HL-60 (cell line): ENCODE data around the gene RCAN1.

Experiments used
- DNase-seq, 2 experiments: peaks; one replicate each; pipeline ENCODE4 v3.0.0-alpha.2; 2010 to 2020; ENCODE audit warnings: low read depth in 1 of 2, low spot score in 1 of 2
- H3K27ac ChIP-seq: fragments of 250-450 bp; sonication (Bioruptor Pico); replicated peaks from 2 replicates; pipeline ENCODE4 v1.5.1; 2020; ENCODE audit warnings: mild to moderate bottlenecking, moderate library complexity
- H3K27me3 ChIP-seq: fragments of 250-450 bp; sonication (Bioruptor Pico); 2 replicates; pipeline ENCODE4 v1.5.1; 2021; ENCODE audit warnings: mild to moderate bottlenecking, moderate library complexity; ENCODE audit not compliant: insufficient read depth, poor library complexity, severe bottlenecking
- H3K4me3 ChIP-seq: replicated peaks from 2 replicates; pipeline ENCODE4 v1.5.1; 2011; ENCODE audit warnings: mild to moderate bottlenecking, control low read depth, low read length; ENCODE audit not compliant: insufficient read depth
- CTCF ChIP-seq: IDR thresholded peaks from one replicate; pipeline ENCODE4 v1.5.1; 2011; ENCODE audit warnings: low read length, control low read depth, inconsistent platforms; ENCODE audit not compliant: insufficient read depth
- GABPA ChIP-seq: IDR thresholded peaks from 2 replicates; pipeline ENCODE4 v1.6.1; 2012; ENCODE audit warnings: low read depth
- POLR2AphosphoS5 ChIP-seq: IDR thresholded peaks from 2 replicates; pipeline ENCODE4 v1.6.1; 2012; ENCODE audit warnings: low read depth
- REST ChIP-seq: IDR thresholded peaks from 2 replicates; pipeline ENCODE4 v1.6.1; 2012; ENCODE audit warnings: low read depth; ENCODE audit not compliant: insufficient replicate concordance
- SPI1 ChIP-seq: IDR thresholded peaks from 2 replicates; pipeline ENCODE4 v1.6.1; 2012; ENCODE audit warnings: low read depth, mild to moderate bottlenecking, borderline replicate concordance

The RCAN1 gene

GRCh38 chr21:34553151-34553952 is 61.6 kb downstream of the RCAN1 start:
- TF ChIP-seq REST (no peak), SPI1 (no peak), POLR2AphosphoS5 (no peak)
- DNase-seq: no peak
- no peak overlapping the region for H3K27ac ChIP-seq
- H3K4me3 ChIP-seq: no peak overlapping the region
- H3K27me3 ChIP-seq: no peaks in the 10 kb centered on the region

- no peak overlapping the region for H3K4me3 ChIP-seq
- DNase-seq: no peak
Observed at GRCh38 chr21:34552360-34553098, 62.4 kb downstream of the RCAN1 start.

GRCh38 chr21:34550182-34550799 is 64.6 kb downstream of the RCAN1 start:
- TF ChIP-seq CTCF (no peak), GABPA (no peak), SPI1 (no peak), POLR2AphosphoS5 (no peak), REST (no peak)
- H3K4me3 ChIP-seq: no peak overlapping the region
- H3K27me3 ChIP-seq: no peaks in the 10 kb centered on the region
- no peak for DNase-seq
- H3K27ac ChIP-seq: no peak overlapping the region

More at GRCh38 chr21:34552360-34553098, 62.4 kb downstream of the RCAN1 start:
- Histone ChIP-seq H3K27me3 (no peaks in the 10 kb centered on the region), H3K27ac (no peak overlapping the region)
- no peak for TF ChIP-seq POLR2AphosphoS5
- no peak for TF ChIP-seq SPI1
- no peak for TF ChIP-seq CTCF
- no peak for TF ChIP-seq GABPA

GRCh38 chr21:34548781-34549376 is 66.0 kb downstream of the RCAN1 start:
- no peak for TF ChIP-seq GABPA
- TF ChIP-seq REST: no peak
- TF ChIP-seq SPI1: no peak
- TF ChIP-seq CTCF: no peak
- no peak for TF ChIP-seq POLR2AphosphoS5
- DNase-seq: no peak
- Histone ChIP-seq H3K4me3 (no peak overlapping the region), H3K27ac (no peak overlapping the region), H3K27me3 (no peaks in the 10 kb centered on the region)
